NCI-H345 (cell line): ENCODE measurements around the gene SGK1.
"Not testable (repeated sequence)": the region's sequence is repeated elsewhere in the genome, so short reads cannot be mapped to it uniquely, and the experiment has no call there.

Experiments
- DNase-seq: peaks from one replicate; lab custom pipeline; 2025; lab: John Stamatoyannopoulos, UW

The SGK1 gene

DNA sequence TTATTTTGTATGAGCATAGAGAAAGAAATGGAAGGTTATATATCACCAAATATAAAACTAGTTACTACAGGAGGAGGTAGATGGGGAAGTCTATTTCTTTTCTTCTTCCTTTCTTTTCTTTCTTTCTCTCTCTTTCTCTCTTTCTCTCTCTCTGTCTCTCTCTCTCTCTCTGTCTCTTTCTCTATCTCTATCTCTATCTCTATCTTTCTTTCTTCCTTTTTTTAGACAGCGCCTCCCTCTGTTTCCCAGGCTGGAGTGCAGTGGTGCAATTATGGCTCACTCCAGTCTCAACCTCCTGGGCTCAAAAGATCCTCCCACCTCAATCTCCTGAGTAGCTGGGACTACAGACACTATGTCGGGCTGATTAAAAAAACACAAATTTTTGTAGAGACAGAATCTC is 10.2 kb upstream of the SGK1 start:
- DNase-seq = no peak

DNA sequence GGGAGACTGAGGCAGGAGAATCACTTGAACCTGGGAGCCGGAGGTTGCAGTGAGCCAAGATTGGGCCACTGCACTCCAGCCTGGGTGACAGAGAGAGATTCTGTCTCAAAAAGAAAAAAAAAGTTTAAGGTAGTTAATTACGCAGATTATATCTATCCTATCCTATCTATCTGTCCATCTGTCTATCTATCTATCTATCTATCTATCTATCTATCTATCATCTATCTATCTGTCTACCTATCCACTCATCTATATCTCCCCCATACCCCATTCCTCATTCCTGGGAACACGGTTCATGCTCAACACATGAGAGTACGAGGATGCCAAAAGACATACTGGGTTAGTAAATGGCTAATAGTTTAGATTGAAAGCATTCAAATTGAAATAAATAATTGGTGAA is 8.3 kb upstream of the SGK1 start:
- not testable (repeated sequence) for DNase-seq

DNA sequence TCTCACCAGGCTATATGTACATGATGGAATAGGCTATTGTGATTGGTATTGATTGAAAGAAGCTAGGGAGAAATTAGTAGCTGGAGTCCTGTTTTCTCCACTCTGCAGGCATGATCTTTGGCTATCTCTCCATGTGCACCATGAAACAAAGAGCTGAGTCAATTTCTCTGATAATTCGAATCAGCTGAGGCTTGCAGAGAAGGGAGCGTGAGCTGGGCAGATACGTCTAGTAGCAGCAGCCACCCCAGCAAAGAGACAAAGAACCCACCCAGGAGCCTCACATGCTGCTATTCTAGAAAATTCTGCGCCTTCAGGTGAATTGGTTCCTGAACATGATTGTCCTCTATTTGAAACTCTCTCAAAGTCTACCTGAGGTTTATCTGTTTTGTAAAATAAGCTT is 6.9 kb upstream of the SGK1 start:
- no peak for DNase-seq

DNA sequence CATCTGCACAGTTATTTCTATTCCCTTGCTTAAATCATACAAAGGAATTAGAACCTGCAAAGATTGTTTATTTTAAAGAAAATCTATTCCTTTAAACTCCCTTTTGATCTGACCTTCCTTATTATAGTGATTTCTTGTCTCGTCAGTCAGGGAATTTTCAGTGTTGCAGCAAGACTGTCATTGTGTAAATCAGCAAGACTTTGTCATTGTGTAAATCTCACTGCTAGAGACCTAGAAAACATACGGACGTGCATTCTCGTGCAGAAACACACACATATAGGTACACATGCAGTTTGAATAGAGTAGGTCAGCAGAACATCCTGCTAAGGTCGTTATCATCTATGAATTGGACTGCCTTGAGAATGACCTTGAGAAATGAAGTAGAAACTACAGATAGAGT is 6.2 kb upstream of the SGK1 start:
- DNase-seq = no peak

DNA sequence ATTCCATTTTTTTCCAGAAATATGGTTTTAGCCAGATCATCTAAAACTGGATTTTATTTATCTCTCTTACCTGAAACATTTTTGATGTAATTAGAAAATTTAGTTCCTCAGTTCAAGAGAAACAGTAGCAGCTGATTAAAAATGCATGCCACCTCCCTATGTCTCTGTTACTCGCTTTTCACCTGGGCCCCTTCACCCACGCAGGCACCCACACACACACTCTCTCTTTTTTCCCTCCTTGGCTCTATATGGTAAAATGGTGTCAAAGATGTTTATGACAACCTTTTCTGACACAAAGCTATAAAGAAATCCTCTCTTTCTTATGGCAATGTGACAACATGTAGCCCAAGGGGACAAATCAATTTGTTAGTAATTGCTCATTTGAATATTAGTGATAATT is 5.8 kb upstream of the SGK1 start:
- no peak for DNase-seq

DNA sequence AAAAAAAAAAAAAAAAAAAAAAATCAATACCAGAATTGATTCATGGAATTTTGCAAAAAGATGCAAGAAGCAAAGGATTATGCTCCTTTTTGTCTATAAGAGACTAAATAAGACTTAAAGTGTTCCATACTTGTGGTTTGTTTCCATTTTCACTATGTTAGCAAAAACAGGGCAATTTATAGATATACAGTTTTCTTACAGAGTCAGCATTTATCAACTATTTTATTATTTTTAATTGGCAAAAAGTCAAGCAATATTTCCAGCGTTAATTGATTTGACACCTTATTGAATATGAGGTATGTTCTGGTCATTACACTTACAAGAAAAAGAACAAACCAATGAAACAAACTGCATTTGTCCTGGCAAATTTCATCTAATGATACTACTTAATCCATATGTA is 5.4 kb upstream of the SGK1 start:
- DNase-seq = no peak

DNA sequence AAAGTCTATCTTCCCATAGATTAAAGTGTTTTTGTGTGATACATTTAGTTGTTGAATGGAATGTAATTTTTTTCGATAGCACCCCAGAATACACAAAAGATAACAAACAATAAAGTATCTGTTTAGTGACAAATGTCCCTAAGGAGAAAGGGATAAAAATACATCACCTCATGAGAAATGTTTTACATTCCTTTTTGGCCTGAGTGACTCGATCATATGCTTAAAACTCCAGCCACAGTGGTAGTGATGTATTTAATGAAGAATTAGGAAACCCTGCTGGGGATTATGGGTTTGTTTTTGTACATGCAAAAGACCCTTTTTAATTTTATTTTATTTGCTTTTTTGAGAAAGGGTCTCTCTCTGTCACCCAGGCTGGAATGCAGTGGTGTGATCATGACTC is 4.3 kb upstream of the SGK1 start:
- no peak for DNase-seq

DNA sequence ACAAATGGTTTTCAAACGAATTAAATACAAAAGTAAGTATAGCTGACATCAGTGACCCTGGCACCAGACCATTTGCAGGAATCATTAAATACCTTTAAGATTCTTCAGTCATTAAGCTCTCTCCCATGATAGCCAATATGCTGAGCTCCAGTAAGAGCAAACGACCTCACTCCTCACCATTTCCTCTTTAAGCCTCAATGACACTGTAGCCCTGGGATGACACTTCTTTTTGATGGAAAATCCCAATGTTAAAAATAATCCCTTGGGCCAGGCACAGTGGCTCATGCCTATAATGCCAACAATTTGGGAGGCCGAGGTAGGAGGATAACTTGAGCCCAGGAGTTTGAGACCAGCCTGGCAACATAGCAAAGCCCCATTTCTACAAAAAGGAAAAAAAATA is 3.3 kb upstream of the SGK1 start:
- no peak for DNase-seq

DNA sequence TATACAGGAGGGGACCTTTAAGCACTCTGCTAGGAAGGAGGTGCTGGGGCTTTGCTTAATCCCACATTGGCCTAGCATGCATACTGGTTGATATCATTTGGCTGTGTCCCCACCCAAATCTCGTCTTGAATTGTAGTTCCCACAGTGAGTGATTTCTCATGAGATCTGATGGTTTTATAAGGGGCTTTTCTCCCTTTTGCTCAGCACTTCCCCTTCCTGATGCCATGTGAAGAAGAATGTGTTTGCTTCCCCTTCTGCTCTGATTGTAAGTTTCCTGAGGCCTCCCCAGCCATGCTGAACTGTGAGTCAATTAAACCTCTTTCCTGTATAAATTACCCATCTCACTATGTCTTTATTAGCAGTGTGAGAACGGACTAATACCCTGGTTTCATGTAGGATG is 1.8 kb upstream of the SGK1 start:
- DNase-seq = not testable (repeated sequence)

DNA sequence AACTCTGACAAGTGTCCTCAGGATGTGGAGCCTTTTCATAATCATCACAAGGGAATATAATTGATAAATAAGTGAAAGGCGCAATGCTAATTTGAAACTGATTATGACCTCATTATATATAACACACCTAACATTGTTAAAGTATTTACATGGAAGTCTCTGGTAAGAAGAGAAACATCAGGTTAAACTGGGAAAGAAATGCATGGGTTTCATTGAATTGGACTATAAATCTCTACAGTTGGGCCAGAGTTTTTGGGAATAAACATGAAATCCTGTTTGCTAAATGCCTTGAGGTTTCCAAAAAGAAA is 1.0 kb upstream of the SGK1 start:
- DNase-seq = no peak

DNA sequence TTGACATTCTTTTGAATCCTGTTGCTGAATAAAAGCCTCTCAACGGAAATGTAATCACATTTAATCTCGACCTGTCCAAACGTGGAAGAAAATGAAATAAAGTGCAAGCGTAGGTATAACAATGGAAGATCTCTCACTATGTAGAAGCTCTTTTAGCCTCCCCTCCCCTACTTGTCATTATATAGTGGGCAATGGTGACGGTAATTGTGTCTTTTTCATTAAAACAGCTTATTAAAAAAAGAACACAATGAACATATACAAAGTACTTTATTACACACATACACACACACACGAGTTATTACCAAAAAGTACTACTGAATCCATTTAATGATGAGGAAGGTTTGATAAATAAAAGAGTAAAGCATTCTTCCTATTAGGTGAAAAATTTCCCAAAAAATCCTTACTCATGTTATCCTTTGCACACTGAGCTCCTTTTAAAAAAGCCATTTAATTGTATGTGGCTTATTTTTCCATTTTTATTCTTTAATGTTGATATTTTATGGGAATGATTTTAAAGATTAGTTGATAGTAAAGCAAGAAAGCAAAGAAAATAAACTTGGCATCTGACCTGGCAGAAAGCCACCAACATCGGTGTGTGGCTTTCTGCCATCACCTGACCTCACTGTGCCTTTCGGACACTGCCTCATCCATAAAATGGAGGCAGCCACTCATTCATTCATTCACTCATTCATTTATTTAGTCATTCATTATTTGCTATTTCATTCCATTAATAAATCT is 493 bp upstream of the SGK1 start:
- DNase-seq = no peak

DNA sequence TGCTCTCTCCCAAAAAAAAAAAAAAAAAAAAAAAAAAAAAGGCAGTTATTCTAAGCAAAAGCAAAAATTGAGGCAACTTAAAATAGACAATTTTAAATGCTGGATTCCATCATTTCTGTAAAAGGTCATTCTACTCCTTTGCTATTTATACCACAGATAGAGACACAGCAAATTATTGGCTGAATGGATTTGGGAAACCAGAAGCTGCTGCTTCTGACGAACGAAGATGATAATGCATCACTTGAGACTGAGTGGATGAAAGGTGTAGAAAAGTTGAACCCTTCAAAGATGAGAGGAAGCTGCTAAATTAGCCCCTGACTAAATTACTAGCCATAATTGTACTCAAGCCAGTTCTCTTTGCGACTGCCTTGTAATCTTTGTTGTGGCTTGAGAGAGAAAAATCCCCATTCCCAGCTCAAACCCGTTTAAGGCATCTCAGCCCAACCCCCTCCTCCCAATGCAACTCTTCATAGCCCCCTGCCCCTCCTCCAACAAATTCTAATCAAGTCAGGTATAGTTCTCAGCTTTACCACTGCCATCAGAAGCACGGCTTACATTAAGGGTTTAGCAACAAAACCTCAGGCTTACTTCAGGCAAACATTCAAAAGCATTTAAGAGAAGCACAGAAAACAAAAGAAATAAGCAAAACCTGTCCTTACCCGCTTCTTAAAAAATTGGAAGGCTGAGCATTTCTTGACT is 1.0 kb downstream of the SGK1 start:
- DNase-seq = peak; percentile 50

DNA sequence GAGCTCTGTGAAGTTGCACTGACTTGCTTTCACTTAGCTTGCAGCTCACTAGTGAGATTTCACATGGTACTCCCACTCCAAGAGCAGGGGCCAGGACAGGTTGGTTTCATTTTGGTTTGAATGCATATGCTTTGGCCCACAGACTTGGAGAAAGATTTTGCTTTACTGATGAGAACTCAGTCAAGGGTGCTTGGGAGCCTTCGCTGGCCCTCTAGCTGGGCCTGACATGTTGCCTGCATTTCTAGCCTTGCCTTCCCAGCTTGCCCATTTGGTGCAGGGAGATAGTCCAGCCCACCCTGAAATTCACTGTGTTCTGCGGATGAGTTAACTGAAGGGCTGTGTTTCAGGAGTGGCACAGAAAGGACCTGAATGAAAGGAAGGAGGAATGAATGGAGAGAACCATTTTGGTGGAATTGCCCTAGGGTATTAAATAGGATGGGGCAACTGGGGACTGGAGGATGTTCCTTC is 1.9 kb downstream of the SGK1 start:
- peak; percentile 15 for DNase-seq

DNA sequence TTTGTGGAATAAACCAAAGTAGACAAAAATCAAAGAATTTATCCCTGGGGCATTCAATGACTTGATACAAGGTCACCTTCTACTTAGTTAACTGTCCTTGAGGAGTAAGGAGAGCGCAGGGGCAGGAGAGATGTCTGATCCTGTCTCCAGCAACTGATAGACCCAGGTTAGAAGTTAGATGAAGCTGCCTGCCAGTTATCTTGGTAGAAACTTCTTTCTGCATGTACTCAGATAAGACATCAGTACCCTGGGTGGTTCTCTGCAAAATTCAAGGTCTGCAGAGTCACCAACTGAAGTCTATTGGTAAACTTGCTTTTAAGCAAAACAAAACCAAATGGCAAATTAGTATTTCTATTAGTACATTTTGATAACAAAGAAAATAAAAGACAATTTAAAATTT is 2.7 kb downstream of the SGK1 start:
- no peak for DNase-seq

DNA sequence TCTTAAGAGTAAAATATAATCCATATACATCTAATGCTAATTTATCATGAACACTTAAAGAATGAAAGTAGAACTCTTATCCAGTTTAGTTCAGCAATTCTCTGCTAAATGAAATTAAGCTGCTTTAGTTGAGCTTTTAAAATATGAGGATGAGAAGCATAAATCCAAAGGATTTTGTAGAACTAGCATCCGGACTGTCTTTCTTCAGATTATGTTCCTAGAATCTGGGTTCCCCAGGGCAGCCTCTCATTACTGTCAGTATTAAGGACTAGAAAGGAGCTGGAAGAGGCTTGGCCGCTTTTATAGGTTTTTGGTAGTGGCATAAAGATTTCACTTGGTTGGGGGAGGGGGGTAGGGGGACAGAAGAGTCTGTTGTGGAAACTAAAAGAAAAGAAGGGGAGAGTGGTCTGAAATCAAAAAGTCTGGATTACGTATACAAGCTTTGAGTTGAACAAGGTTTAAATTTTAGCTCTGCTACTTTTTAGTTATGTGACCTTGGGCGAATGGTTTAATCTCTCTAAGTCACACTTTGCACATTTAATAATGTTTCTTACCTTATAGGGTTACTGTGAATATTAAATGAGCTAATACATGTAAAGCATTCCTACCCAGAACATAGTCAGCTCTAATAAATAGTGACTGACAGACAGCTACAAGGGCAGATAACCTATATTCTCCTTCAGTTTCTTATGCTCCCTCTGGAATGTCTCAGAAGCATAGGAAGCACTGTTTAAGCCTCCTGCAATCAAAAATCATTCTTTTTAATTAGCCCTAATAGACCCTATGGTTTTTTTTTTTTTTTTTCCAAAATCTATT is 3.7 kb downstream of the SGK1 start:
- no peak for DNase-seq

DNA sequence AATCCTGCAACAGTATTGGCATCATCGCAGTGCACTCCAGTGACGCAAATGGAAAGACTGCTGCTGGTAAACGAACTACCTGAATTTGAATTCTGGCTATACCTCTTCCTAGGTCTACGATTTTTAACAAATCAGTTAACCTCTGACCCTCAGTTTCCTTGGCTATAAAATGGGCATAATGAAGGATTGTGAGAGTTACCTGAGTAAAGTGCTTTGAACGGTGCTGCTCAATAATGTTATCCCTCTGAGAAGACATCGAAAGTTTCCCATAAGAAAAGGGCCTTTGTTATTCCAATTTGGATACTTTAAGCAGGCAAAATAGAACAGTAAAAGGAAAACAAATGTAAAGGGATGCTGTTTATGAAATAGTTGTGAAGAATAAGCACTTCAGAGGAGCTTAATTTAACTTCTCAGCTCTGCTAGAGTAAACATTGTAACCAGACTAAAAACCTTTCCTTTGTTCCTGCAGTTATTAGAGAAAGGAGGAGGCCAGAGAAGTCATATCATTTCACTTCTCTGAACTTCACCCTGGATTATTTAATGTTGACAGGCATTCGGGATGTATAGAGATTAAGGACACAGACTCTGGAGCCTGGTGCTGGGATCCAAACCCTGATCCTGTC is 5.8 kb downstream of the SGK1 start:
- no peak for DNase-seq

DNA sequence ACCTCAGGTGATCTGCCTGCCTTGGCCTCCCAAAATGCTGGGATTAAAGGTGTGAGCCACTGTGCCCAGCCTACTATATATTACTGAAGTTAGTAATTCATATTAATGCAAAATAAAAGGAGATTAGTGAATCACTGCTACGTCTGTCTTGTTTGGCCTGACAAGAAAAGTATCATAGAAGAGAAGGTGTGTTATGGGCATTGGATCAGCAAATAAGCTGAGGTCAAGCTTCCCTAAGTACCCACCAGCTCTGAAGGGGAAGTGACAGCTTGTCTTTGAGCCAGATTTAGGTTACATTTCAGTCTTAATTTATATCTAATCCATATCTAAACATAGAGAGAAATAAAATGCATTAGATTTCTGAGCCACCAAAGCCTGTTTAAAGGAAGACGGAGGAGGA is 7.1 kb downstream of the SGK1 start:
- no peak for DNase-seq

DNA sequence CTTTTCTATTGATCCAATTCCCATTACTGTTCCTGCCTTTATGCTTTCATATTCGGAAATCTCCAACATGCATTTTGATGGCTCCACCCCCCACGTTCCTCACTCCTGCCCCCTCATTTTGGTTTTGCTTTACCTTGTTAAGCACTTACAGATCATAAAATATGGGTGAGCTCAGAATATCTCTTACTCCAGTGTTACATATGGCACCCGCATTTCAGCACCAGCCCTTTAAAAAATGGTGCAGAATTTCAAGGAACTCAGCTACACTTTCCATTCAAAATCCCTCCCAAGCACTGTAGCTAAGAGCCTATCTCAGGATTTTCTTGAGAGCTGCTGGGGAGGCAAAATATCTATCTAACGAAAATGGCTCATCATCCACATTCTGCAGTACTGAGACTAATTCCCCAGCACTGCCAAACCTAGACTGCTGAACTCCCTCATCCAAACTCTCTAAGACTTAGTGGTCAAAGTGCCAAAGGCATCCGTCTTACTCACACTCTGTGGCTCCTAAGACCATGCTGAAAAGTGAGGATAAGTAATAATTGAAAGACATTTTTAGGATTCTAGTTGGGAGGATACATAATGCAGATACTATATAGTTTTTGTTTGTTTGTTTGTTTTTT is 7.8 kb downstream of the SGK1 start:
- no peak for DNase-seq

DNA sequence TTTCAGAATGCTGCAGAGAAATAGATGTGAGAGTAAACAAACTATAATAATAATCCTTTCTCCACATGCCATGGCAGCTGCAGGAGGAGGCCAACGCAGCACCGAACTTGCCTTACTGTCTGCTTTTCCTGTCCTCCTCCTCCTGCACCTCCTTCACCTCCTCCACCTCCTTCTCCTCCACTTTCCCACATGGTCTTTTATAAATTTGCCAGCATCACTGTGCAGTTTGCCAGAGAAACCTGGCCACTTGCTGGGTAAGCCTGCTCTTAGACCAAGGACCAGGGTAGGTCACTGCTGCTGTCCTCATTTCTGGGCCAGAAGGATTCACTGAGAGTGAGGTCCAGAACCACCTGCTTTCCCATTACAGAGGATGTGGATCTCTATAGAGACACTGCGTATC is 8.7 kb downstream of the SGK1 start:
- DNase-seq = no peak

DNA sequence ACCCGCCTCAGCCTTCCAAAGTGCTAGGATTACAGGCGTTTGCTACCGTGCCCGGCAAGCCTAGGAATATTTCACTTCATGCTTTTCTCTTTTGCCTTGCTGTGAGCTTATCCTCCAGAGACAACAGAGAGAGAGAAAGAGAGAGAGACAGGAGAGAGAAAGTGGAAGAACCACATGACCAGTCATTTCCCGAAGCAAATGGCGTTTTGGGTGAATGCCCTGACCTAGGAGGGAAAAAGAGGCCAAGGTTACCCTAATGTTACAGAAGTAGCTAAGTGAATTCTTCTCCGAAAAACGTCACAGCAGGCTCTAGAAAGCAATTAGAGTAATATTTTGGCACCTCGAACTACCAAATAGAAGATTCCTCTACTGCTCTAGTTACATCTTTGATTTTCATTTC is 9.1 kb downstream of the SGK1 start:
- no peak for DNase-seq

DNA sequence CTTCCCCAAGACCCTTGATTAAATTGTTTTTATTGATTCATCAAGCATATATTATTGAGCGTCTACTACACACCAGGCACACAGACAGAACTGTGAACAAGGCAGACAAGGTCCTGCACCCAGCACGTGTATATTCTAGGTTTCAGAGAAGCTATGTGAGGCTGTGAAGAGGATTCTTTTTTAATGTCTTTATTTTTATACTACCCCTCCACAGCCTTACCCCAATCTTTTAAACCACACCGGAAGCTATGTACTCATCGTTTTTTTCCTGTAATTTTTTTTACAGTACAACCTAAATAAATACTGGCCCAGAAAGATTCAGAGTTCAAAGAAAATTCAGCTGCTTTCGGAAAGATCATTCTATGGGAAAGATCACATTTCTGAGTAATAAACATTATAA is 10.0 kb downstream of the SGK1 start:
- no peak for DNase-seq

DNA sequence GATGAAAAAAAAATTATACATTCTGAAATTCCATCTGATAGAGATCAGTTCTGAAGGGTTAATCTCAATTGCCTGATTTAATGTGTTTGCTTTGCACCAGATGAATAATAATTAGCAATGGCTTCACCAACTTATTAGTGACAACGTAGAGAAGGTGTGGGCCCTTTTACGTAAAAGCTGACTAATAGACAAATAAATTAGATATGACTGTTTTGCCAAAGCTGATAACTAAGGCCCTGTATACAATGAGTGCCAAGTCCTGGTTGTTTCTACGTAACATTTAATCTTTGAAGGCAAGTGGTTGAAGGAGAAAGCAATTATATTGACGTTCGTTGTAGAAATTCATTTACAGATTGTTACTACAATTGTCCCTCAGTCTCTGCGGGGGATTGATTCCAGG is 10.8 kb downstream of the SGK1 start:
- DNase-seq = no peak
